AG04450 (cell line): ENCODE results near the gene SAMD13. TPM values are rescaled to one million over a fixed set of nuclear protein-coding genes. Genes with fewer than 3 reads are reported as not detected.

Experiments
- CTCF ChIA-PET: fragments of 300-600, 350-600 bp; formaldehyde crosslinking; extraction: SDS; loops from one replicate; lab custom pipeline; 2022; ENCODE audit warnings: antibody characterized with exemption, inconsistent platforms; lab: Charles Lee
- POLR2A ChIA-PET: fragments of 350-600 bp; formaldehyde crosslinking; extraction: SDS; loops from one replicate; lab custom pipeline; 2021; ENCODE audit warnings: antibody characterized with exemption, inconsistent platforms; lab: Yijun Ruan, JAX
- DNase-seq: peaks from one replicate; pipeline ENCODE4 v3.0.0-alpha.2; 2011; ENCODE audit warnings: low read depth, low spot score
- H3K27ac ChIP-seq: one replicate; pipeline ENCODE4 v1.5.1; 2012; ENCODE audit warnings: low read depth, low read length, control low read depth
- H3K27me3 ChIP-seq: one replicate; pipeline ENCODE4 v1.6.0; 2012; ENCODE audit warnings: low read length; ENCODE audit not compliant: control insufficient read depth, insufficient read depth
- H3K4me3 ChIP-seq: 2 replicates; pipeline ENCODE4 v1.5.1; 2011; ENCODE audit warnings: mild to moderate bottlenecking, low read depth, low read length, control low read depth
- H3K9me3 ChIP-seq: 2 replicates; pipeline ENCODE4 v1.5.1; 2012; ENCODE audit warnings: low read length; ENCODE audit not compliant: control insufficient read depth, insufficient read depth
- CTCF ChIP-seq: IDR thresholded peaks from 2 replicates; pipeline ENCODE4 v1.5.1; 2011; ENCODE audit warnings: low read depth, low read length, control low read depth, inconsistent platforms
- polyA plus RNA-seq: library from polyadenylated mRNA; depleted of rRNA; stranded (reverse); fragments of >200 nt; gene quantifications from 2 replicates; pipeline ENCODE4 v1.2.3, GENCODE V29; 2011; rRNA removed
- small RNA-seq: library from RNA; depleted of rRNA; stranded (forward); fragments of <200 nt; gene quantifications from one replicate; pipeline ENCODE3, GENCODE V24; 2012; ENCODE audit warnings: low read depth; ENCODE audit not compliant: insufficient read length

SAMD13 gene
- polyA plus RNA-seq, 1 experiment, result 1.0 TPM

GRCh38 chr1:84390226-84390625 is 88.7 kb downstream of the SAMD13 start:
- H3K9me3 ChIP-seq, result no peaks in the 10 kb centered on the region
- H3K27me3 ChIP-seq, result no peaks in the 10 kb centered on the region
- POLR2A ChIA-PET, result no interaction called here
- H3K27ac ChIP-seq, result no peak overlapping the region
- CTCF ChIA-PET, result no interaction called here
- no peak overlapping the region for H3K4me3 ChIP-seq
- DNase-seq, result no peak
- TF ChIP-seq CTCF, result no peak

GRCh38 chr1:84398175-84399155 is 97.0 kb downstream of the SAMD13 start, which contains the start of gene DNASE2B:
DNASE2B (plus strand) TSS chr1:84398484; CDS start chr1:84398565, 81 bp downstream.
- H3K9me3 ChIP-seq, result no peaks in the 10 kb centered on the region
- H3K27ac ChIP-seq, result no peak within 1 kb of the TSS
- H3K4me3 ChIP-seq, result no peak within 1 kb of the TSS
- no peak for TF ChIP-seq CTCF
- ChIA-PET CTCF (interaction anchor here (0.7 to 1.1 kb wide), 2 partner anchors 9 to 35 kb away, joined by 3 read pairs; no protein-coding TSS in a partner anchor), POLR2A (no interaction called here)
- no peaks in the 10 kb centered on the region for H3K27me3 ChIP-seq
- no peak for DNase-seq

Small RNA genes within 50 kb of the gene (small RNA-seq; reads per million reads assigned to genes)
- gene RF00410, result not detected

Other genes starting within 250 kb of the SAMD13 start
- gene PRKACB, start 157.4 kb upstream of the SAMD13 start, polyA plus RNA-seq, result 25.2 and 33.4 TPM in 2 replicates
- gene DNASE2B, start 96.8 kb downstream of the SAMD13 start, polyA plus RNA-seq, result not detected in 2 replicates
- gene RPF1, start 177.6 kb downstream of the SAMD13 start, polyA plus RNA-seq, result 36.4 and 46.5 TPM in 2 replicates
- gene SPATA1, start 204.7 kb downstream of the SAMD13 start, polyA plus RNA-seq, result 0.81 and 0.99 TPM in 2 replicates
- gene GNG5, start 204.9 kb downstream of the SAMD13 start, polyA plus RNA-seq, result 124 and 136 TPM in 2 replicates